ENCODE data around the gene LPAR2.

GRCh38 chr19:19575411-19575810 lies 52.6 kb downstream of the LPAR2 start:
- no peak for TF ChIP-seq CTCF (IDR thresholded peaks at IDR 0.05; ENCODE audit: low read length)
- no peak for TF ChIP-seq EZH2 (IDR thresholded peaks at IDR 0.05; ENCODE audit: borderline replicate concordance, low read length)

Data from OCI-LY1 (cell line).